ENCODE measurements around the gene SLC25A33. TPM values are rescaled to one million over a fixed set of nuclear protein-coding genes. Genes with fewer than 3 reads are reported as not detected.

Gene SLC25A33
- polyA plus RNA-seq, 2 of the 4 experiments (the other 2 are of a cell fraction), result 3.1 to 4.9 TPM

DNA sequence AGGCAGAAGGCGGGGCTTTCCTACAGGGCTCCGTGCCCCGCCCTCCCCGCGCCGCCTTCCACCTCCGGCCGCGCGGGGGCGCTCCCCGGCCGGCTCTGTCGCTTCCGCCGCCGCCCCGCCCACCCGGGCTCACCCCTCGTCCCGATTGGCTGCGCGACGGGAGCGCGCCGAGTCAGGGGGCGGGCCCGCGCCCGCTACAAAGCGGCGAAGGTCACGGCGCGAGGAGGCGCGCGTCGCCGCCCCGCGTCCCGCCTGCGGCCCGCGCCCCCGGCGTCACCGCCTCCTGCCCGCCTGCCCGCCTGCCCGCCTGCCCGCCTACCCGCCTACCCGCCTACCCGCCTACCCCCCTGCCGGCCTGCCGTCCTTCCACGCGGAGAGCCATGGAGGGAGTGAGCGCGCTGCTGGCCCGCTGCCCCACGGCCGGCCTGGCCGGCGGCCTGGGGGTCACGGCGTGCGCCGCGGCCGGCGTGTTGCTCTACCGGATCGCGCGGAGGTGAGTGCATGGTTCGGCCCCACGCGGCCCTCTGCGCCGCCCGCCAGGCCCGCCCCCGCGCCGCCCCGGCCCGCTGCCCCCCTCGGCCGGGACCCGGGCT is 49.4 kb downstream of the SLC25A33 start, which contains the start of gene TMEM201:
Gene TMEM201, plus strand, starts transcription at position 361 of the 593 bp plus-strand sequence. Its CDS starts 20 bp downstream, at position 381.
- Histone ChIP-seq H3K4me2 (peak within 1 kb of the TSS; percentile 99), H3K4me1 (peaks cover 9% of the 10 kb centered on the region; the same call in 2 of the 3 replicates), H3K9me3 (no peaks in the 10 kb centered on the region), H3K4me3 (peak within 1 kb of the TSS; percentile 83), H3K27ac (peak within 1 kb of the TSS; percentile 80 to 95)
- DNase-seq (ENCODE audit: low read depth in 1 of 2, low spot score in 1 of 2) (peak; percentile 66 to 84), FAIRE-seq (no peak), ATAC-seq (peak; percentile 82 to 87)
- POLR2A ChIA-PET, result no interaction called here
- CTCF ChIA-PET, result interaction anchor here (0.6 to 1.7 kb wide), 8 partner anchors 10 to 459 kb away, joined by 3 to 4 read pairs (median 3); no protein-coding TSS in a partner anchor
- TF ChIP-seq JUN (IDR thresholded peaks at IDR 0.05) (peak in 1 of 2 experiments; percentile 58; a peak in 2 of 5 replicates), HDAC2 (IDR thresholded peaks at IDR 0.05) (no peak), POLR2A (IDR thresholded peaks at IDR 0.05; ENCODE audit: low read length) (peak; percentile 29; the same call in 1 of the 2 replicates), ZSCAN20 (CRISPR knock-in tag; IDR thresholded peaks at IDR 0.05) (no peak), RAD21 (conservative IDR thresholded peaks at IDR 0.05 in 1 of 2, IDR thresholded peaks at IDR 0.05 in 1 of 2) (peak in 1 of 2 experiments; percentile 38; a peak in 3 of 5 replicates)
- TF ChIP-seq, protein P1, sequence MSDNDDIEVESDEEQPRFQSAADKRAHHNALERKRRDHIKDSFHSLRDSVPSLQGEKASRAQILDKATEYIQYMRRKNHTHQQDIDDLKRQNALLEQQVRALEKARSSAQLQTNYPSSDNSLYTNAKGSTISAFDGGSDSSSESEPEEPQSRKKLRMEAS (IDR thresholded peaks at IDR 0.05), result peak; percentile 23; the same call in 1 of the 2 replicates
- TF ChIP-seq, protein P2, sequence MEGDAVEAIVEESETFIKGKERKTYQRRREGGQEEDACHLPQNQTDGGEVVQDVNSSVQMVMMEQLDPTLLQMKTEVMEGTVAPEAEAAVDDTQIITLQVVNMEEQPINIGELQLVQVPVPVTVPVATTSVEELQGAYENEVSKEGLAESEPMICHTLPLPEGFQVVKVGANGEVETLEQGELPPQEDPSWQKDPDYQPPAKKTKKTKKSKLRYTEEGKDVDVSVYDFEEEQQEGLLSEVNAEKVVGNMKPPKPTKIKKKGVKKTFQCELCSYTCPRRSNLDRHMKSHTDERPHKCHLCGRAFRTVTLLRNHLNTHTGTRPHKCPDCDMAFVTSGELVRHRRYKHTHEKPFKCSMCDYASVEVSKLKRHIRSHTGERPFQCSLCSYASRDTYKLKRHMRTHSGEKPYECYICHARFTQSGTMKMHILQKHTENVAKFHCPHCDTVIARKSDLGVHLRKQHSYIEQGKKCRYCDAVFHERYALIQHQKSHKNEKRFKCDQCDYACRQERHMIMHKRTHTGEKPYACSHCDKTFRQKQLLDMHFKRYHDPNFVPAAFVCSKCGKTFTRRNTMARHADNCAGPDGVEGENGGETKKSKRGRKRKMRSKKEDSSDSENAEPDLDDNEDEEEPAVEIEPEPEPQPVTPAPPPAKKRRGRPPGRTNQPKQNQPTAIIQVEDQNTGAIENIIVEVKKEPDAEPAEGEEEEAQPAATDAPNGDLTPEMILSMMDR (IDR thresholded peaks at IDR 0.05), result peak; percentile 77
- WGBS (ENCODE audit: missing lambda C conversion rate), result no CpG with 5 or more reads among the region's 94 CpGs

DNA sequence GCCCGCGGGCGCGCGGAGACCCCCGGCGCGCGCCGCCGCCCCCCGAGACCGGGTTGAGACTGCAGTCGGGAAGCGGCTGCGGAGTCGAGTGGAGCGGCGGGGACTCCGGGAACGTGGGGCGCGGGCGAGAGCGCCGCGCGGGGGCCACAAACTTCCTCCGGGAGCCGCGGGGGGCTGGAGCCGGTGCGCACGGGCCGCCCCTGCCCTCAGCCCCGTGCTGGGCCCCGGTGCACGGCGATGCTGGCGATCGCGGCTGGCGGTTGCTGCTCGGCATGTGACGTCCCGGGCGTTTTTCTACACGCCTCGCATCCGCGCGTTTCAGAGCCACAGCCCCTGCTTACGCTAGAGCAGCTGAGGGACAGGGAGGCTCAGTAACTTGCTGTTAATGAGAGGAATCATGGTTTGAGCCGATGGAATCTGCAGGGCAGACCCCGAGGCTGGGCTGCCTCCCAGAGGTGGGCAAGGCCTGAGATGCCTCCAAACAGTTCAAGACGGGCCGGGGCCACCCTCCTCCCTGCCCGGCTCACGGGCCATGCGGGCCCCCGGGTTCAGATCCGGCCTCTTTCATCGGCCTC is 50.0 kb downstream of the SLC25A33 start:
- TF ChIP-seq TFCP2L1 (CRISPR knock-in tag; IDR thresholded peaks at IDR 0.05), result no peak
- no peak for TF ChIP-seq CHD2 (IDR thresholded peaks at IDR 0.05; ENCODE audit: low read length, partially characterized antibody)
- TF ChIP-seq FOXS1 (CRISPR knock-in tag; IDR thresholded peaks at IDR 0.05), result no peak
- peak overlapping the region; percentile 83 for H3K4me3 ChIP-seq
- DNase-seq (ENCODE audit: low read depth in 1 of 2, low spot score in 1 of 2), result no peak
- peaks cover 9% of the 10 kb centered on the region; the same call in 2 of the 3 replicates for H3K4me1 ChIP-seq
- ATAC-seq, result peak; percentile 17 to 34
- 9% methylated on average over 6 of the region's 63 CpGs for WGBS (ENCODE audit: missing lambda C conversion rate)
- FAIRE-seq, result no peak
- CTCF ChIA-PET, result interaction anchor here (0.6 to 1.5 kb wide), 4 partner anchors 27 to 357 kb away, joined by 3 to 11 read pairs (median 4); no protein-coding TSS in a partner anchor
- POLR2A ChIA-PET, result no interaction called here
- no peaks in the 10 kb centered on the region for H3K9me3 ChIP-seq
- peak overlapping the region; percentile 80 to 95 for H3K27ac ChIP-seq
- H3K4me2 ChIP-seq, result peak overlapping the region; percentile 99

DNA sequence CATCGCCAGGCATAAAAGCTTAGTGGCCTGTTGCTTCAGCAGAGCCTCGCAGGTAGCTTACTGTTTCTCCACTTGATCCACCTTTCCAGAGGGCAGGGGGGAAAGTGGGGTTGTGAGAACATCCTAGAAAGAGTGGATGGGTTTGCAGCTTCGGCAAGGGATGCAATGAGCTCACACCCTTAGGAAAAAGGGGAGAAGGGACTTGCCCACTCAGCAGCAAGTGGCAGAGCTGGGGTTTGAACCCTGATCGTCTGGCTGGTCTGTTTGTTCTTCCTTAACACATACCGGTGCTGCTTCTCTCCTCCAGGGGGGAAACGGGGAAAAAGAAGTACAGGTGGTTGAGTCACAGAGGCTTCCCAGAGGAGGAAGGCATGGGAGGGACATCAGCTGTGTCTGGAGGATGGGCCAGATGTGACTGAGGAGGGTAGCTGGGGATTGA is 50.5 kb downstream of the SLC25A33 start:
- Histone ChIP-seq H3K27ac (peak overlapping the region; percentile 80 to 95), H3K4me3 (peak overlapping the region; percentile 83), H3K4me1 (peaks cover 9% of the 10 kb centered on the region; the same call in 2 of the 3 replicates), H3K4me2 (peak overlapping the region; percentile 99), H3K9me3 (no peaks in the 10 kb centered on the region)
- WGBS (ENCODE audit: missing lambda C conversion rate), result 7% methylated on average over 2 of the region's 6 CpGs
- DNase-seq (ENCODE audit: low read depth in 1 of 2, low spot score in 1 of 2), result peak; percentile 16 to 30
- CTCF ChIA-PET, result interaction anchor here (0.6 to 1.5 kb wide), 5 partner anchors 26 to 357 kb away, joined by 3 to 11 read pairs (median 4); no protein-coding TSS in a partner anchor
- POLR2A ChIA-PET, result no interaction called here
- ATAC-seq, result peak in 1 of 2 experiments; percentile 9; a peak in 3 of 6 replicates
- TF ChIP-seq RCOR1 (IDR thresholded peaks at IDR 0.05; ENCODE audit: low read depth, low read length), result no peak
- TF ChIP-seq CHD4 (IDR thresholded peaks at IDR 0.05; ENCODE audit: borderline replicate concordance), result no peak
- TF ChIP-seq HOXA7 (CRISPR knock-in tag; IDR thresholded peaks at IDR 0.05), result no peak
- TF ChIP-seq TP53 (CRISPR knock-in tag; IDR thresholded peaks at IDR 0.05), result no peak
- TF ChIP-seq ZNF302 (CRISPR knock-in tag; IDR thresholded peaks at IDR 0.05), result no peak
- no peak for TF ChIP-seq CHD2 (IDR thresholded peaks at IDR 0.05; ENCODE audit: low read length, partially characterized antibody)
- no peak for TF ChIP-seq ZC3H11A (IDR thresholded peaks at IDR 0.05)
- no peak for TF ChIP-seq PHF8 (IDR thresholded peaks at IDR 0.05; ENCODE audit: borderline replicate concordance, low read depth)
- no peak for FAIRE-seq

Measured in A549 (cell line).